Omental fat pad (tissue), 4 donors: Measurements from ENCODE around the gene CAPZB. TPM values are rescaled to one million over a fixed set of nuclear protein-coding genes. Genes with fewer than 3 reads are reported as not detected.

Experiments used
- ATAC-seq: fragments of 150-250 bp; one replicate; pipeline ENCODE4 v1.9.1; 2016; ENCODE audit warnings: mild to moderate bottlenecking, moderate library complexity; ENCODE audit not compliant: low FRiP score
- DNase-seq: peaks from one replicate; pipeline ENCODE4 v3.0.0-alpha.2; 2019; ENCODE audit warnings: low spot score
- CTCF ChIP-seq, 3 donors: fragments of 450-650 bp; IDR thresholded peaks; one replicate each; pipeline ENCODE4 v1.5.1; 2016 to 2017; ENCODE audit warnings: antibody characterized with exemption in 3 of 3, mild to moderate bottlenecking in 3 of 3, moderate library complexity in 2 of 3
- total RNA-seq, 4 donors: library from RNA; depleted of rRNA; stranded (reverse); fragments of >200 nt; gene quantifications; one replicate each; pipeline ENCODE4 v1.1.0, GENCODE V29; 2016

CAPZB gene
- total RNA-seq, 4 donors from 2014 or later: 98.0 to 130 (median 120) TPM

DNA sequence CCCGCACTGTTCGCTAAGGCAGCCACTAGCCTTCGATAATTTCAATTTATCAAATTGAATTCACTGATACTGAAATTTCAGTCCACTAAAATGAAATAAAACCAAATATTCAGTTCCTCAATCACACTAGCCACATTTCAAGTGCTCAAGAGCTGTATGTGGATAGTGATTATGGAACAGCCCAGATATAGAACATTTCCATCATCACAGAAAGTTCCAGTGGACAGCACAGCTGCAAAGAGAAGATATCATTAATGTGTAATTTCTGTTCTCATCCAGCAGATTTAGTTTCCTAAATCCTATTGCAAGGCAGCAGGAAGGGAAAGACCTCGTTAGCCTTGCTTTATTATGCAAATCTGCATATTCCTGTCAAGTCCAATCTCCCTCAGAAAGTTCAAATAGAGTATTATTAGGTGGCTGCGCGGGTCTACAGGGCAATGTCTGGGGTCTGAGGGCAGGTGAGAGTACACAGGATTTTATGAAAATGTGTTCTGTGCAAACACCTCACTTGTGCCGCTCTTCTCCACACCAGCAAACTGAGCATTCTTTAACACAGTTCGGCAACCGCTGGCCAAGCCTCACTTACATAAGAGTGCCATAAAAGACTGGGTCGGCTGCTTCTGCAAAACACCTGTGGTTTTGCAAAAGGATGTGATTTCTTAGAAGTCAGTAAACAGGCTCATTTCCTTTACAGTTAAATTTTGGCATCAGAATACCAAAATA, 22.4 kb downstream of the CAPZB start:
- DNase-seq: no peak
- ATAC-seq: no peak
- no peak for TF ChIP-seq CTCF (IDR thresholded peaks at IDR 0.05)

DNA sequence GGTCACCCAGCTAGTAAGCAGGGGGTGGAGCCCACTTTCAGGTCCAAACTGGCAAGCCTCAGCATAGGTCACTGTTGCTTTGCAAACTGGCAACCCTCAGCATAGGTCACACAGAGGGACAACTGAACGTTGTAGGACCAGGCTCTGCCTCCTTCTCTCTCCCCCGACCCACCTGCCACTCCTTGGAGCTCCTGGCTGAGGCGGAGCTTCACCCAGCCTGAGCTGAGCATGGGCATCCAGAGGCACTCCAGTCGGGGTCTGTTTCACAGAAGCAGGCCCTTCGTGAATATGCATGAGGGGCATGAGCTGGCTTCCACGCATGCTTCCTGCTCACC, 24.2 kb downstream of the CAPZB start:
- no peak for TF ChIP-seq CTCF (IDR thresholded peaks at IDR 0.05)
- no peak for ATAC-seq
- DNase-seq: no peak

GRCh38 chr1:19460535-19461219, 24.7 kb downstream of the CAPZB start:
- no peak for TF ChIP-seq CTCF (IDR thresholded peaks at IDR 0.05)
- DNase-seq: no peak
- no peak for ATAC-seq

- peak; percentile 50 for ATAC-seq
- TF ChIP-seq CTCF (IDR thresholded peaks at IDR 0.05): no peak
Measured at GRCh38 chr1:19458815-19459417, 26.4 kb downstream of the CAPZB start.

DNA sequence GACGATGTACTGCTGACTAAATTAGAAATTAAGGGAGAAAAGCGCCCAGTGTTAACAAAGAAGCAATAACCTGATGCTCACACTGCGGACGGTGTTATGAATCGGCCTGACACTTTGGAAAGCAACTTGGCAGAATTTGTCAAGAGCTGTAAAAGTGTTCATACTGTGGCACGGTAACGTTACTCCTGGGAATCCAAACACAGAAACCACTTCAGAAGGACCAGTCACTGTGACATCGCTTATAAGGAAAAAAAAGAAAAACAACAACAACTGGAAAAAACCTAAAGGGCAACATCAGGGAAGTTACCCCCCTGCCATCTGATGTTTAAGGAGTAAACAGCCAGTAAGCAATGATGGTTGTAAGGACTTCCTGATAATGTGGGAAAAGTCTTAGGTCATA, 27.7 kb downstream of the CAPZB start:
- no peak for ATAC-seq
- no peak for TF ChIP-seq CTCF (IDR thresholded peaks at IDR 0.05)
- DNase-seq: no peak

More at GRCh38 chr1:19458815-19459417, 26.4 kb downstream of the CAPZB start:
- DNase-seq: no peak

GRCh38 chr1:19456968-19457441, 28.3 kb downstream of the CAPZB start:
- TF ChIP-seq CTCF (IDR thresholded peaks at IDR 0.05): no peak
- ATAC-seq (no peak), DNase-seq (no peak)
